ENCODE data around the gene OR2T29.
"Not testable (repeated sequence)": the region's sequence is repeated elsewhere in the genome, so short reads cannot be mapped to it uniquely, and the experiment has no call there.

Gene OR2T29, protein sequence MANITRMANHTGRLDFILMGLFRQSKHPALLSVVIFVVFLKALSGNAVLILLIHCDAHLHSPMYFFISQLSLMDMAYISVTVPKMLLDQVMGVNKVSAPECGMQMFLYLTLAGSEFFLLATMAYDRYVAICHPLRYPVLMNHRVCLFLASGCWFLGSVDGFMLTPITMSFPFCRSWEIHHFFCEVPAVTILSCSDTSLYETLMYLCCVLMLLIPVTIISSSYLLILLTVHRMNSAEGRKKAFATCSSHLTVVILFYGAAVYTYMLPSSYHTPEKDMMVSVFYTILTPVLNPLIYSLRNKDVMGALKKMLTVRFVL

DNA sequence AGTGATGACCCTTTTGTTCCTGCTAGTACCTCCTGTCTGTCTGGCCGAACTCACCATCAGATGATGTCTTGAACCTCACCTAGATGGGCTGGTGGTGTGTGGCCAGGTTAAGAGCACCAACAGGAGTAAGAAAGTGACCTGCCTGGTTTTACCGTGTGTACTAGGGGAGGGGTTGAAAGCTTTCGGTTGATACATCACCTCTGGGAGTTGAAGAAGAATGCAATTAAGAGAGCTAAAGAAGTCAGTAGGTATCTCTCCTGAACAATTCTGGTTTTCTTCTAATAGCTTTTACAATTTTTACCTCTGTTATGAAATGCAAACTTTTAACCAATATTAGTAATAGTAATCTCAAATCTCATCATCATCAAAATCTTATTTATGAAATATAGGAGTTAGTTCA, at the start of gene OR2T29:
Gene OR2T29 (minus strand): TSS at position 101 of the 400 bp plus-strand sequence. CDS start 3,281 bp downstream, outside the sequence.
- not testable (repeated sequence) for DNase-seq (ENCODE audit: low read depth); H3K4me3 ChIP-seq (ENCODE audit: low read depth, low read length)

GRCh38 chr1:248611883-248612414, 49.4 kb upstream of the OR2T29 start:
- TF ChIP-seq, protein P1, sequence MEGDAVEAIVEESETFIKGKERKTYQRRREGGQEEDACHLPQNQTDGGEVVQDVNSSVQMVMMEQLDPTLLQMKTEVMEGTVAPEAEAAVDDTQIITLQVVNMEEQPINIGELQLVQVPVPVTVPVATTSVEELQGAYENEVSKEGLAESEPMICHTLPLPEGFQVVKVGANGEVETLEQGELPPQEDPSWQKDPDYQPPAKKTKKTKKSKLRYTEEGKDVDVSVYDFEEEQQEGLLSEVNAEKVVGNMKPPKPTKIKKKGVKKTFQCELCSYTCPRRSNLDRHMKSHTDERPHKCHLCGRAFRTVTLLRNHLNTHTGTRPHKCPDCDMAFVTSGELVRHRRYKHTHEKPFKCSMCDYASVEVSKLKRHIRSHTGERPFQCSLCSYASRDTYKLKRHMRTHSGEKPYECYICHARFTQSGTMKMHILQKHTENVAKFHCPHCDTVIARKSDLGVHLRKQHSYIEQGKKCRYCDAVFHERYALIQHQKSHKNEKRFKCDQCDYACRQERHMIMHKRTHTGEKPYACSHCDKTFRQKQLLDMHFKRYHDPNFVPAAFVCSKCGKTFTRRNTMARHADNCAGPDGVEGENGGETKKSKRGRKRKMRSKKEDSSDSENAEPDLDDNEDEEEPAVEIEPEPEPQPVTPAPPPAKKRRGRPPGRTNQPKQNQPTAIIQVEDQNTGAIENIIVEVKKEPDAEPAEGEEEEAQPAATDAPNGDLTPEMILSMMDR (IDR thresholded peaks at IDR 0.05; ENCODE audit: low read depth, low read length, missing control alignments): no peak
- no peak overlapping the region for H3K4me3 ChIP-seq (ENCODE audit: low read depth, low read length)
- no peak for DNase-seq (ENCODE audit: low read depth)

GRCh38 chr1:248610301-248610700, 47.7 kb upstream of the OR2T29 start:
- TF ChIP-seq, protein P1 (IDR thresholded peaks at IDR 0.05; ENCODE audit: low read depth, low read length, missing control alignments): no peak
- H3K4me3 ChIP-seq (ENCODE audit: low read depth, low read length): no peak overlapping the region
- DNase-seq (ENCODE audit: low read depth): no peak

- no peak for DNase-seq (ENCODE audit: low read depth)
- no peak overlapping the region for H3K4me3 ChIP-seq (ENCODE audit: low read depth, low read length)
- TF ChIP-seq, protein P1 (IDR thresholded peaks at IDR 0.05; ENCODE audit: low read depth, low read length, missing control alignments): no peak
These were observed 36.8 kb upstream of the OR2T29 start for GRCh38 chr1:248599396-248599795.

DNA sequence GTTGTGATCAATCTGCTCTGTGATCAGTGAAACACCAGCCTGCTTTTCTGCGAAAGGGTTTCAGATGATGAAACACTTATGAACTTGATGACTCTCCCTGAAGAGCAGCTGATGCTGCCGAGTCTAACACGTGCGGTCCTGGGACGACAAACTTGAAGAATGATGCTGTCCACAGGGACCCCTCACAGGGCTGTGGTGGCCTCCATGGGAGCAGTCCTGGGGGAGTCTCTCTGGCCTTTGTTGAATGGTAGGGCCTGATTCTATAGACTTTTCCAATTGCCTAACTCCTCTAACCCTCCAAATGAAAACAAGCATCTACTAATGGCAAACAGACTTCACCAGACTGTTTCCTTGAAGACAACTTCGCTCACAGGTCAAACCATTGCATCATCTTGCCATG, 35.0 kb upstream of the OR2T29 start, which contains the start of gene OR2T10:
Gene OR2T10 (minus strand): TSS at position 112 of the 400 bp plus-strand sequence. CDS start 3,932 bp downstream, outside the sequence.
- TF ChIP-seq, protein P1 (IDR thresholded peaks at IDR 0.05; ENCODE audit: low read depth, low read length, missing control alignments): no peak
- no peak for DNase-seq (ENCODE audit: low read depth)
- H3K4me3 ChIP-seq (ENCODE audit: low read depth, low read length): no peak within 1 kb of the TSS

DNA sequence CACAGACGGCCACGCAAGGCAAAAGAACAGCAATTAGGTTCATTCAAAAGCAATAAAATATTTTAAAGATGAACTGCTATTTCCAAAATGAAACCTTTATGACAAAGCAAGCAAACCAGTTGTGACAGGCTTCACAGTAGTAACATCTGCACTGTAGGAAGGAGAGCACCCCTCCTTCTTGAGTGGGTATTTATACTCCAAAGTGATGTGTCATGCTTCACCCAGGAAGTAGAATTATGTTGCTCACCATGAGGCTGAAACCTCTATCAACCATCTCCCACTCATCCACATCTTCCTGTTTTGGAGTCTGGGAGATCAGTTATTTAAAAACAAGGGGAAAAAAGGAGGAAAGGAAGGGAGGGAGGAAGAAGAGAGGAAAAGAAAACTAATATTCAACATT, 34.0 kb upstream of the OR2T29 start:
- H3K4me3 ChIP-seq (ENCODE audit: low read depth, low read length): no peak overlapping the region
- no peak for DNase-seq (ENCODE audit: low read depth)
- TF ChIP-seq, protein P1 (IDR thresholded peaks at IDR 0.05; ENCODE audit: low read depth, low read length, missing control alignments): no peak

DNA sequence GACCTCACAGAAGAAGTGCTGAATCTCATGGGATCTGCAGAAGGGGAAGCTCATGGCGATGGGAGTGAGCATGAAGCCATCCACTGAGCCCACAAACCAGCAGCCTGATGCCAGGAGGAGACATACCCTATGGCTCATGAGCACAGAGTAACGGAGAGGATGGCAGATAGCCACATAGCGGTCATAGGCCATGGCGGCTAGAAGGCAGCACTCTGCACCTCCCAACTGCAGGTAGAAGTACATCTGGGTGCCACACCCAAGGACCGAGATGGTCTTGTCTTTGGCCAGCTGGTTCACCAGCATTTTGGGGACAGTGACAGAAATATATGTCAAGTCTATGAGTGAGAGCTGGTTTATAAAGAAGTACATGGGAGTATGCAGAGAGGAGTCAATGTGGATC, 30.7 kb upstream of the OR2T29 start:
- TF ChIP-seq, protein P1 (IDR thresholded peaks at IDR 0.05; ENCODE audit: low read depth, low read length, missing control alignments): no peak
- DNase-seq (ENCODE audit: low read depth): no peak
- no peak overlapping the region for H3K4me3 ChIP-seq (ENCODE audit: low read depth, low read length)

Measured in GM12864 (cell line).